Stimulated activated CD4-positive, alpha-beta T cell treated with anti-CD3 and anti-CD28 coated beads, Interleukin-2, amount 100 ng/mL, for 4 hours (primary cell): ENCODE data around the gene TCEA2.

ENCODE experiments used
- DNase-seq: peaks from one replicate; pipeline ENCODE4 v3.0.0-alpha.2; 2020; ENCODE audit warnings: low read depth

Gene TCEA2

DNA sequence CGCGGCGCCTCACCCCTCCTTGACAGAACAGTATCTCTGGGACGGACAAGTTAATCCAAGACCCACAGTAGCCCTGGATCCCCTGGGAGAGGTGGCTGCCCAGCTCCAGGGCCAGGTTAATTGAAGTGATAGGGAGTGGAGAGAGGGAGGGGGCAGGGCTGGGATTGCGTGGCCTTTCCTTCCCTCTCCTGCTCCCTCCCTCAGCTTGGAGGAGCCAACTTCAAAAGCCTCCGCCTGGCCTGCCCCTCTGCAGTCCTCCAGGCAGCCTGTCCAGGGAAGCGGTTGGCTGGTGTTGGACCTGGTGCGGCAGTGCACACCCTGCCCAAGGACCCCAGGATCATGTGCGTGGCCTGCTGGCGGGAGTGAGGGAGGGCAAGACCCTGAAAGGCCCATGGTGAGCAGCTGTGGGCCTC, 27.1 kb upstream of the TCEA2 start, which contains the start of gene C20orf204:
Gene C20orf204 (plus strand): TSS at position 250 of the 413 bp plus-strand sequence. CDS start 142 bp downstream, at position 392.
- no peak for DNase-seq

DNA sequence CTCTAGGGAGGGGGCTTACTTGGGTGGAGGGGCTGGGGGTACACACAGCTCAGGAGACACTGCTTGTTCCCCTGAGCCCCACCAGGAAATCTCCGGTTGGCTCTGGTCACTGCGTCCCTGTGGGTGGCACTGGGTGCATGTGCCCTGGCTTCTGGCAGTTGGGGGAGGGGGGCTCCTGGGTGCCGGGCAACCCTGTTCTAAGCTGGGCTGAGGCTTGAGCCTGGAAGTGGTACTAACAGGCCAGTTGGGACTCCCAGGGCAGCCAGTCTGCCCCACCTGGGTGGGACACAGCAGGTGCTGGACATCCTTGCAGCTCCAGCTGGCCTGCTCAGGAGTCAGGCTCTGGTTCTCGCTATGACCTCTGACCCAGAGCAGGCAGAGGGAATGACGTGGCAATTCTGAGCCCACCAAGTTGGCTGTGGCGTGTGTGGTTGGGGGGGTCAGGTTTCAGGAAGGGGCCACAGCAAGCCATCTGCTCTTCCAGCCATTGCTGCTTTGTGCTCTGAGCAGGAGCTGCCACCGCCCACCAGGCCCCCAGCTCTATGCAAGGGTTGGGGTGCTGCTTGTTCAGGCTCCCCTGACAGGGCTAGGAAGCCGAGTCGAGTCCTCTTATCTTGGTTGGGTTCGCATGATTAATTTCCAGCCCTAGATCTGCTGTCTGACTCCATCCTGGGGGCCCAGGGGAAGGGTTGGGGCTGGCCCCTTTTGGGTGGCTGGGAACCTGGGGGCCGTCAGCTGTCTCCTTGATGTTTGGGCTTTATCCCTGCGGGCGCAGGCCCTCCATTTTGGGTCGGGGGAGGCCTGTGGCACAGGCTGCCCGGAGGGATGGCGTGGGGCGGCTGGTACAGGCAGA, 26.4 kb upstream of the TCEA2 start:
- DNase-seq = no peak

DNA sequence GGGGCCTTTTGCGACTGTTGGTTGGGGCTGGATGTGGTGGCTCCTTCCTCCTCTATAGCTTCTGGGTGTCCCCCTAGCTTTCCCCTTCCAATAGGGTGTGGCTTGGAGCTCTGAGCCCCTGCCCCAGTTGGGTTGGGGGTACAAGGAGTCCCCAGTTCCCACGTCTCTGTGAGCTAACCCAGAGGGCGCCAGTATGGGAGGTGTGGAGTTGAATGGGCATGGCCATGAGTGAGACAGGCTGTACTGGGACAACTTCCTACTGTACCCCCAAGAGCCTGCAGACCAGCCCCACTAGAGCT, 25.9 kb upstream of the TCEA2 start:
- DNase-seq = no peak

DNA sequence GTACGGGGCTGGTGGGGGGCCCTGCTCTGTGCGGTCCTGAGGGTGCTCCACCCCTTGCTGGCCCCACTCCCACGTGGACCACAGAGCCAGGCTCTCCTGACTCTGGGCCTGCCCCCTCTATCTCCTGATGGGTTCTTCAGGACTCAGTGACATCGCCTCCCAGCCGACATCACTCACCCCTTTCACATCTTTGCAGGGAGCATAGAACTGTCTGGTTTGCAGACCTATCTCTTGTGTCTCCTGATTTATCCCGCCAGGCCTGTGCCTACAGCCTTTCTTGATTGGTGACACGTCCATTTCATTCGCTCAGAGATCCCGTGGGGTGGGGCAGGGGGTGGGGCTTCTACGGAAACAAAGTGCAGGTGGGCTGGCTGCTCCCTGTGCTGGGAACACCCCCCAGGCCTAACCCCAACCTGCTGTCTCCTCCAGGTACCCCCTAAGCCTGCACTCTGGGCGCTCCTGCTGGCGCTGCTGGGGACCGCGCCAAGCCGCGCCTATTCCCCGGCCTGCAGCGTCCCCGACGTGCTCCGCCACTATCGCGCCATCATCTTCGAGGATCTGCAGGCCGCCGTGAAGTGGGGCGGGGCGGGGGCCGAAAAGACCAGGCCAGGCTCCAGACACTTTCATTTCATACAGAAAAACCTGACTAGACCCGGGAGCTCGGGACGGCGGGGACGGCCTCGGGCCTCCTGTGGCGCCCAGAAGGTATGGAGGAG, 25.3 kb upstream of the TCEA2 start:
- no peak for DNase-seq

DNA sequence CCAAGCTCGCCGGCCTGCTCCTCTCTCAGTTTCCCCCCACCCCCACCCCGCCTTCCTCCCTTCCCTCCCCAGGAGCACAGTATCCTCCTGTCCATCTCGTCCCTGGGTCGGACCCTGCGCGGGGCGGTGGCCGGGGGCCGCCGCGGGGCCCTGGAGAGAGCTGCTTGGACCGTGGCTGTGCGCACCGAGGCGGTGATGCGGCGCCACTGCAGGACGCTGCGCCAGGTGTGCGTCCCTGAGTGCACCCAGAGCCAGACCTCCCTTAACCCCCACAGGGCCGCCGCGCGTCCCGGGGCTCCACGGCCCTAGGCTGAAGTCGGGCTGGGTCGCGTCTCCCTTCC, 24.8 kb upstream of the TCEA2 start:
- DNase-seq = no peak

DNA sequence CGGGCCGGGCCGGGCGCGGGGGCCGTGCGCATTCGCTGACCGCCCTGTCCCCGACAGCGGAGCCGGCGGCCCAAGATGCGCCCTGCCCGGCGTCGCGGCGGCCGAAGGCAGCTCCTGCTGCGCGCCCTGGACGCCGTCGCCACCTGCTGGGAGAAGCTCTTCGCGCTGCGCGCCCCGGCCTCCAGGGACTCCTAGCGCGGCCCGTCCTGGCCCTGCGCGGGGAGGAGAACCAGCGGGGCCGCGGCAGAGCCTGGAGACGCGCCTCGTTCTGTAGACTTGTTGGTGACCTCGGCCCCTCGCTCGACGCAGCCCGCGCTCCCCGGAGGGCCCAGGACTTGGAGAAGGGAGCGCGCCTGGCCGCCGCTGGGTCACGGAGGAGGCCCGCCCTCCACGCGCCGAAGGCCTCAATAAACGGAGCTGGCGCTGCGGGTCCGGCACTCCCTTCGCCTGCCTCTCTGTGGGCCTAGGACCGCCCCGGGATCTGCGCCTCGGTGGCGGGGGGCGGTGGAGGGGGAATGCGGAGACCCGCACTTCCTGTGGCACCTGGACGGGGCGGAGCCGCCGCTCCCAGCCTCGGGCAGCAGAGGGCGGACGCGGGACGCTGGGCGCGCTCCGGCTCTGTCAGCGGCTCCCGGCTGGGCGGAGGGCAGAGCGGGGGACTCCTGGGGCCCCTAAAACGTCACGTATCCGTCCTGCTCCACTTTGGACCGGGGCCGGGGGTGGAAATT, 24.3 kb upstream of the TCEA2 start:
- DNase-seq = peak; percentile 71

DNA sequence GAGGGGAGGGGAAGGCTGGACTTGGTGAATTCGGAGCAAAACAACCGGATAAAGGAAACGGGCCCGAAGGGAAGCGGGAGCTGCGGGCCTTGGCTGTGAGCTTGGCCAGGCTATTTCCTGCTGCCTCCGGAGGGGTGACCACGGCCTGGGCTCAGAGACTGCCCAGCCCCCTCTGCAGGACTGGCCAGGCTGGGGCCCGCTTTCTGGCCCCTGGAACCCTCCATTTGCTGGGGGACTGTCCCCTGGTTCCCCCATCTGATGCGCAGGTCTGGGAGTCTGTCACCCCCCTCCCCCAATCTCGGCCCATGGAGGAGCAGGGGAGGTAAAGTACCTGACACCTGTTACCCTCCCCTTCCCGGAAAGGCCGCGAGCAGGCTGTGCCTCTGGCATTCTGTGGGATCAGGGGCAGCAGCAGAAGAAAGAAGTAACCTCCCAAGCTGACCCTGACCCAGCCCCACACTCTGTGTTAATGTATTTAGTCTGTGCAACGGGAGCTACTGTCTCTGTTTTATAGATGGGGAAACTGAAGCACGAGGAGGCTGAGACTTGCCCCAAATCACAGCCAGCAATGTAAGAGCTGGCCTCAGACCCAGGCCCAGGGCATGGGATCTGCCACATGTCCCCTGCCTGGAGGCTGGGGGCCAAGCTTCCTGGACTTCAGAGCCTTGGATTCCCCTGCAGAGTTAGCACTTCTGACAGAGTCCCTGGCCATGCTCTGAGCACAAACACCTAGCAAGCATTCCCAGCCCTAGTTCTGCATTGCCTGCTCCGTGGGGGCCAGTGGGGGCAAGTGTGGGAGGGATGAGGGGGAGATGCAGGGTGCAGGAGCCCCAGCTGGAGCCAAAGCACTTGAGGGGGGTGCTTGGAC, 23.5 kb upstream of the TCEA2 start:
- DNase-seq = no peak

DNA sequence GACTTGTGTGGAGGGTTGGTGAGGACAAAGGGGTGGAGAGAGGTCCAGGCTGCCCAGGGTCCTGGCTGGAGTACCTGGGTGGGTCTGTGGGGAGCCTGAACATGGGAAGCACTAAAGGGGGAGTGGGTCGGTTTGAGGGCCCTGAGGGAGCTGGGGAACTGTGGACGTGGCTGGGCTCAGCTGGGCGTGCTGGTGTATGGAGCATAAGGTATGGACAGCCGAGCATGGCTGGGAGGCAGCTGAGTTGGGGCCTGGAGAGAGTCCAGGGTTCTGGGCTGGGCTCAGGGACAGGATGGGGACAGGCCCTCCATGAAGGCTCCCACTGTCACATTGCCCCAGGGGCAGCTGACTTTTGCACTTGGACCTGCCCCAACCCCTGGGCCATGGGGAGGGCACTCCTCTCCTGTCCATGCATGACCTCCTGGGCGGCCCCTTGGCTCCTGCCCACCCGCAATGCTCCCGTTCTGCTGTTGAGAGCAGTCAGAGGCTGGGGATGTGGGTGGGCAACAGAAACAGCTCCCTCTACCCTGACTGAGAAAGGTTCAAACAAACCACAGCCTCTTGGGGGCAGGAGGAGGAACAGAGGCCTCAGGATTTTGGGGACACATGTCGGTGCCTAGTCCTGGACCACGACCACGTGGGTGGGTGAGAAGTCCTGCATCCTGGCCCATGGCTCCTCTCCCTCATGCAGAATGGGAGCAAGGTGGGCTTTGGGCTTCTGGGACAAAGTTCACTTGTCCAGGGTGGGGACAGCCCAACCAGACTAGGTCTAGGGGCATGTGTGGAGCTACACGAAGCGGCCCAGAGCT, 22.6 kb upstream of the TCEA2 start:
- no peak for DNase-seq

DNA sequence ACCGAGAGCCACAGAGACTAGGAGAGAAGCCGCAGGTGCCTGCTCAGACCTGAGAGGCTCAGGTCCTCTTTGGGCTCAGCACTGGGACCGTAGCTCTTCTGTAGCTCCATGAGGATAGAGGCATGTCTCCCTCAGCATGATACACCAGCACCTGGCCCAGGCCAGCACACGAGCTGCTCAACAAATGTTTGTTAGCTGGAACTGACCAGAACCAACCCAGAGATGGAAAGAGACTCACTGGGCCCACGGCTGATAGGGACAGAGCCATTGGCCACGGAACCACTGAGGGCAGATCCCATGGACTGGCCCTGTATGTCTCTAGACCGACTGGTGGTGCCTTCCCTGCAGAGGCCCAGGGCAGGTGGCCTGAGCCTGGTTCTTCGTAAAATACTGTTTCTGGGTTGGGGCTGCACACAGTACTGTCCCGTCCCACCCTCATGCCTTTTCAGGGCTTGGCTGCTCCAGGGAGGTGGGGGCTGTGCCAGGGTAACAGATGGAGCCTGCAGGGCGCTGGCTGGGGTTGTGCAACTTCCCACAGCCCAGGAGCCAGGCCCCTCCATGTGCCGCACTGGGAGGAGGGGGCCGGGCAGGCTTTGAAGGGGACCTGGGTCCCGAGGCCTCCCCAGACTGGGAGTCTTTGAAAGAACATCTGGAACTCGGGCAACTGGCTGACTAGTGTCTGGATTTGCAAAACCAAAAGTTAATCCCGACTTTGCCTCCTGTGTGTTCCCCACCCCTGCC, 21.8 kb upstream of the TCEA2 start:
- DNase-seq = no peak

DNA sequence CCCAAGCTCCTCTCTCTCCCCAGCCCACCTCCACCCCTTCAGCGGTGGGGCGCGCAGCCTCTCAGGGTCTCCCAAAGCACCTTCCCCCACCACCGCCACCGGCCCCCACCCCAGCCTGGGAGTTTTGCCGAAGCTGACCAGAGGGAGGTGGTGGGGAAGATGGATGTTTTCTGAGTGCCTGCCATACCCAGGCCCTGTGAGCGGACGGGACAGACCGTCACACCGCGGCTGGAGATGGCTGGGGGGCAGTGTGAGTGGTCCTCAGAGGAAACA, 21.3 kb upstream of the TCEA2 start:
- DNase-seq = no peak

DNA sequence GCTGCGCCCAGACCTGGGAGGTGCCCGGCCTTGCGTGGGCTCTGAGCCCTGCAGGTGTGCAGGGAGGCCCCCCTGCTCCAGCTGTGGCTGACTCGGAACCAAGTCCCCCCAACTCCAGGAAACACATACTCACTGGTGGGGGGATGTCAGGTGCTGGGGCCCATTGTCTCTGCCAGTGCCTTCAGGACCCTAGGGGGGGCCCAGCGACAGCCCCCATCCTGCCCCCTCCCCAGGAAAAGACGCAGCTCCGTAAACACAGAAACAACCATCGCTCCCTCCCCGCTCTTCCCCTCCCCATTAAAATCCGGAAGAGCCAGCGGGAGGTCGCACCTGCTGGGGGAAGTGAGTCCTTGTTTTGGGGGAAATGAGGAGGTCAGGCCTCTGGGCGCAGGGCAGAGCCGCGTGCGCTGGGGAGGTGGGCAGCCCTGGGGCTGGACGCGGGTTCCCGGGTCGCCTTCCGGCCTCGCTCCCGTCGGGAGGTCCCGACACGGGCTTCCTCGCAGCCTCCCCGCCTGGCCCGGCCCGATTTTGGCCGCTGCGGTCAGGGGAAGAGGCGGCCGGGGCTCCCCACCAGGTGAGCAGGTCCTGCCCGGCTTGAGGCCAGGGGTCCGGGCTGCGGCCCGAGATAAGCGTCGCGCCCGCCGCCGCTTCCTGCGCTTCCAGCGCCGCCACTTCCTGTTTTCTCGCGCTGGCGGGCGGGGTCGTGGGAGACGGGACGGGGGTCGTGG, 20.8 kb upstream of the TCEA2 start:
- no peak for DNase-seq

DNA sequence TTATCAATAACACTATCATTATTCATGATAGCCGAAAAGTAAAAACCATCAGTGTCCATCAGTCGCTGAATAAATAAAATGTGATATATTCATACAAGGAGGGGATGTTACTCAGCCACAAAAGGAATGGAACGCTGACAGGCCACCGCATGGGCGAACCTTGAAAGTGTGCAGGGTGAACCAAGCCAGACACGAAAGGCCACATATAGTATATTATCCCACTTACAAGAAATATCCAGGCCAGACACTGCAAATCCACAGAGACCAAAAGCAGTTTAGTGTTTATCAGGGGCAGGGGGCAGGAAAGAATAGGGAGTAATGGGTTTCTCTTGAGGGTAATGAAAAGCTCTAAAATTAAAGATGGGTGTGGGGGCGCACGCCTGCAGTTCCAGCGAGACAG, 19.2 kb upstream of the TCEA2 start:
- DNase-seq = no peak

DNA sequence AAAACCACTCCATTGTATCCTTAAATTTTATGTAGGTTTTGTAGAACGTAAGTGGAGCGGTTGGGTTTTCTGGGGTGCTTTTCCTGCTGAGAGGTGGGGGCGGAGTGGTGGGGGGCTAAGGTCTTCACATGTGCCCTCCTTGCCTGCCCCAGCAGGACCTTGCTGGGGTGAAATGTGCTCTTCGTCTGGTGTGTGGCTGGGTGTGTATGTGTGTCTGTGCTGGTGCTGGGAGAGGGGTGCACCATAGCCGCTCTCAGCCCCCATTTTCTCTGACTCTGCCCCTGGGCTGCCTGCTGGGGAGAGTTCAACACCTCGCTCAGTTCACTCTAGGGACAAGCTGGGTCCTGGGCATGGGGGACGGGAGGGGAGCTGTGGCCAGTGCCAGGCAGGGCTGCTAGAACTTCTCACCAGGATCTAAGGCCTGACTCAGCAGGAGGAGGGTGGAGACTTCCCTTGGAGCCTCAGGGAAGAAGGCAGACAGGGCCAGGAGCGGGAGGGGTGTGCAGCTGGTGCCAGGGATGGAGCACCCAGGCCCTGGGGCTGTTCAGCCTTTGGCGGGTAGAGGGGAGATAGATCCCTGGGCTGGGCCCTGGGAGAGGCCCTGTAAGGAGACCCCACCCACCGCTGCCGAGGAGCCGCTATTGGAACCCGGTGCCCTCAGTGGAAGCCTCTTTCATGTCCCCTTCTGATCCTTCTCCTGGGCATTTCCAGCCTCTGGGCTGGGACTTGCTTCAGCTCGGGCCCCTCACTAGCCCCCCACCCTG, 18.3 kb upstream of the TCEA2 start:
- DNase-seq = no peak

DNA sequence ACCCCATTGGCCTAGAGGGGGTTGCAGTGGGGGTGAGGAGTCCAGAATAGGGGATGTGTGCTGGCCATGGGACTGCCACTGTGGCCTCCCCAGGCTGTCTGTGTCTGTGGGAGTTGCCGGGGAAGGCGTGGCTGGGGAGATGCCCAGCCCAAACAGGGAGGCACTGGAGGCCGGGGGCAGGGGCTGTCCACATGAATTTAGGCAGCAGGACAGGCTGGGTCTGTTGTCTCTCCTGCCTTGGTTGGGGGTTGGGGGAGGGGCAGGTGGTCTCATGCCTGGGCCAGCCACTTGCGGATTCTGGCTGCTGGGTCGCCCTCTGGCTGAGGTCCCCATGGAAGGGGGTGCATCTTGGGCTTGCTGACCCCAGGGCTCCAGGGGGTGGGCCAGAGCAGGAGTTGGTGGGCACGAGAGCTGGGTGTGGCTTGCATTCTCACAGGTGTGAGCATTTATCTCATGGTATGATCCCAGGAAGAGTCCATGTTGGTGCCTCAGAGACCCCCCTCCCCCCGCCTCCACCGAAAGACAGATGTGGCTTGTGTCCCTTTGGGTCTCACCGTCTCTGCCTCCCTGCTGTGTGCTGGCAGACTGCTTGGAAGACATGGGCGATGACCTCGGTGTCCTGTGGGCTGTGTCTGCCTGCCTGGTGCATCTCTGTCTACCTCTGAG, 17.5 kb upstream of the TCEA2 start:
- DNase-seq = no peak

DNA sequence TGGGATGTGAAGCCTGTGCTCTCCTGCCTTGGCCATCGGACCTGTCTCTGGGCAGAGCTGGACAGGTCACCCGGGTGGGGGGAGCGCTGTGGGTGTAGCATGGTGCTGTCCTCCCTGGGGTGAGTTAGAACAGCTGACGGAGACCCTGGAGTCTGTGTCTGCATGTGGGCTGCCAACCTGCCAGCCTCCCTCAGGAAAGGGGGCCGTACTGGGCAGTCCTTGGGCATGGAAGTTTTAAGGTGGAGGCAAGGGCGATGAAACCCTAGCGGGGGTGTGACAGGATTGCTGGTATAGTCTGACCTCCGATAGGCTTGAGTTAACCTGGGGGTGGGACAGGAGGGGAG, 16.0 kb upstream of the TCEA2 start:
- DNase-seq = no peak

DNA sequence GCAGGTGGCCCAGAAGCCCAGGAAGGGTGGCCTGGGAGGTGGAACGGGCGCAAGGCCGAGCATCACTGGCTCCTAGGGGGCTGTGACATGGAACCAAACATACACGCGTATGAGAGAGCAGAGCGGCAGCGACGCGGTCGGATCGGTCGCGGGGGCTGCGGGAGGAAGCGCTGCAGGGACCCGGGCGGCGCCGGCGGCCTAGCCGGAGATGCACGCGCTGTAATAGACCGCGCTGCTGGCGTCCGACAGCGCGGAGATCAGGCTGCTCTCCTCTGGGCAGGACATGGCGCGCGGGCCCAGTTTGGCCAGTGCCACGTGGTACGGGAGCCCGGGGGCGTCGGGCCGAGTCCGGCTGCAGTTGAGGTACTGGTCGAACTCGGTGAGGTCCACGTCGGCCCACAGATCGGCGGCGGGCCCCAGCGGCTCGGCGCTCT, 15.0 kb upstream of the TCEA2 start:
- DNase-seq = no peak

DNA sequence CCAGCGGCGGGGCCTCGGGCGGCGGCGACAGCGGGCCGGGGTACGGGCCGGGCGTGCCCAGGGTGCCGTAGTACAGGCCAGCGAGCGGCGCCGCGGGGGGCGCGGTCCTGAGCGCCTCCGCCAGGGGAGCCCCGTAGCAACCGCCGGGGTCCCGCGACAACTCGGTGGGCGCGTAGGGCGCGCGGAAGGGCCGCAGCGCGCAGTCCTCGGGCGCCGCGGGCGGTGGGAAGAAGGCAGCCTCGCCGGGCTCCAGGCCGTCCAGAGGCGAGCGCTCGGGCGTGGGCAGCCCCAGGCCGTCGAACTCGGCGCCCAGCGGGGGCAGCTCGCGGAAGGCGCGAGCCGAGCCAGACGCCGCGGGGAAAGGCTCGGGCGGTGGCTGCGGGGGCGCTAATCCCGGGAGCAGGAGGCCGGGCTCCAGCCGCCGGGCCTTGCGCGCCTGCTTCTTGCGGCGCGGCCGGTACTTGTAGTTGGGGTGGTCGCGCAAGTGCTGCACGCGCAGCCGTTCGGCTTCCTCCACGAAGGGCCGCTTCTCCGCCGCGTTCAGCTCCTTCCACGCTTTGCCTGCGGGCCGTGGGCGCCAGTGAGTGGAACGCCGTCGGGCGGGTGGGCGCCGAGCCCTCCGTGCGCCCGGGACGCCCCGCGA, 14.5 kb upstream of the TCEA2 start:
- DNase-seq = no peak
